22Rv1 (cell line): ENCODE data around the gene MEF2A.

Source experiments
- ZFX ChIP-seq: fragments of 450-650 bp; IDR thresholded peaks from 2 replicates; pipeline ENCODE4 v1.6.1; 2017; ENCODE audit warnings: antibody characterized with exemption, borderline replicate concordance
- TF ChIP-seq, protein P1 (sequence below): fragments of 450-650 bp; IDR thresholded peaks from 2 replicates; pipeline ENCODE4 v1.5.1; 2017; ENCODE audit warnings: mild to moderate bottlenecking

DNA sequence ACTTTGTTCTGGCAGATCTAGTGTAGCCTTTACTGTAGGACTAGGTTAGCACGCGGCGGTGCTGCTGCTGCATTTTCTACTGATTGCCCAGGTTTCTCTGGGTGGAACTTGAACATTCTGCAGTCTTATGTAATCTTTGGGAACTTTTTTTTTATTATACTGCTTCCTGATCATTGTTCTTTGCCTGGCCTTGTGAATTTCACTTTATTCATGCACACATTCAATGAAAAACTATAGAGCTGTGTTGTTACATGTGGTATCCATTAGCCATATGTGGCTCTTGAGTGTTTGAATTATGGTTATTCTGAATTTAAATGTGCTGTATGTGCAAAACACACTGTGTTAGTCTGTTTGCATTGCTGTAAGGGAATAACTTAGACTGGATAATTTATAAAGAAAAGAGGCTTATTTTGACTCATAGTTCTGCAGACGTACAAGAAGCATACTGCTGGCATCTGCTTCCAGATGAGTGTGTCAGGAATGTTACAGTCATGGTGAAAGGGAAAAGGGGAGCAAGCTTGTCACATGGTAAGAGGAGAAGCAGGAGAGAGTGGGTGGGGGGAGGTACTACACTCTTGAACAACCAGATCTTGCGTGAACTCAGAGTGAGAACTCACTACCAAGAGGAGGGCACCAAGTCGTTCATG lies 26.5 kb downstream of the MEF2A start:
- TF ChIP-seq, protein P1, sequence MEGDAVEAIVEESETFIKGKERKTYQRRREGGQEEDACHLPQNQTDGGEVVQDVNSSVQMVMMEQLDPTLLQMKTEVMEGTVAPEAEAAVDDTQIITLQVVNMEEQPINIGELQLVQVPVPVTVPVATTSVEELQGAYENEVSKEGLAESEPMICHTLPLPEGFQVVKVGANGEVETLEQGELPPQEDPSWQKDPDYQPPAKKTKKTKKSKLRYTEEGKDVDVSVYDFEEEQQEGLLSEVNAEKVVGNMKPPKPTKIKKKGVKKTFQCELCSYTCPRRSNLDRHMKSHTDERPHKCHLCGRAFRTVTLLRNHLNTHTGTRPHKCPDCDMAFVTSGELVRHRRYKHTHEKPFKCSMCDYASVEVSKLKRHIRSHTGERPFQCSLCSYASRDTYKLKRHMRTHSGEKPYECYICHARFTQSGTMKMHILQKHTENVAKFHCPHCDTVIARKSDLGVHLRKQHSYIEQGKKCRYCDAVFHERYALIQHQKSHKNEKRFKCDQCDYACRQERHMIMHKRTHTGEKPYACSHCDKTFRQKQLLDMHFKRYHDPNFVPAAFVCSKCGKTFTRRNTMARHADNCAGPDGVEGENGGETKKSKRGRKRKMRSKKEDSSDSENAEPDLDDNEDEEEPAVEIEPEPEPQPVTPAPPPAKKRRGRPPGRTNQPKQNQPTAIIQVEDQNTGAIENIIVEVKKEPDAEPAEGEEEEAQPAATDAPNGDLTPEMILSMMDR = no peak
- no peak for TF ChIP-seq ZFX
